OCI-LY3 (cell line): ENCODE data around the gene OTX1.

Experiments
- EZH2phosphoT487 ChIP-seq: fragments of 200-600 bp; shearing (Covaris generic); IDR thresholded peaks from 2 replicates; pipeline ENCODE4 v1.6.1; 2018; ENCODE audit warnings: antibody characterized with exemption, mixed run types, low read depth
- TF ChIP-seq, protein P1 (sequence below): fragments of 200-600, 300-600 bp; sonication (generic); IDR thresholded peaks from 2 replicates; pipeline ENCODE4 v1.5.1; 2014; ENCODE audit warnings: antibody characterized with exemption, low read length, low read depth

DNA sequence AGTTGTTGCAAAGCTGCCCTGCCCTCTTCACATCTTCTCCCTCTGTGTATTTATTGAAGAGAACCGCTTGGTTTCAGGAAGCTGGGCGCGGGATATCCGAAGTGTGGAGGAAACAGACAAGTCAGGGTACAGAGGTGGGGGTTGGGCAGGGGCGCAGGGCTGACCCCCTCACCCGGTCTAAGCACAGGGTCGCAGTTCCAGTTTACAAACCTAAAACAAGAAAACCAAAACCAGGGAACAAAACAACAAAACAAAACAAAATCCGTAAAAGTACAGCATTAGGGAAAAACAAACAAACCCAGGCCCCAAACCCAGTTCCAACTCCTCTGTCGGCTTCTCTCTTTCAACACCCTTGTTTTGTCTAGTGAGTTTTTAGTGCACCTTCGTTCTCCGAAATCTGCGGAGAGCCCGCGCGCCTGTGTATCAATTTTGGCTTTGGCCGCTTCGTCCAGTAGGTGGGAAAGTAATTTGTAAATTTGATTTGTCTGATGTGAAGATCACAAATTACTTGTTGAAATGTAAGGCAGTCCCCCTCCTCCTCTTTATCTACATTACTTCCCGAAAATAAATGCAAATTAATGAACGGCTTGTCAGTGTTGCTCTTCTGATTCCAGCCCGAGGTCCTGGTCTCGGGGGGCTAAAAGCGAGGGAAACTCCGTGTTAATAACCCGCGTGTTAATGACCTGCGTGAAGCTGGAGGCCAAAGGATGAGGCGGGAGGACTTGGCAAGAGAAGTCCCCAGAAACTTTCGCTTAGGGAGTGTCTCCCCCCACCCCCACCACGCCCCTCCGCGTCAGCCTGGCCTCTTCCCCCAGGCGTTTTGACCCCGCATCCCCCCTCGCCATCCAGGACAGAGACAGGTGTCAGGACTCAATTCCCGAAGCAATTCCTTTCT lies 6.9 kb downstream of the OTX1 start:
- TF ChIP-seq, protein P1, sequence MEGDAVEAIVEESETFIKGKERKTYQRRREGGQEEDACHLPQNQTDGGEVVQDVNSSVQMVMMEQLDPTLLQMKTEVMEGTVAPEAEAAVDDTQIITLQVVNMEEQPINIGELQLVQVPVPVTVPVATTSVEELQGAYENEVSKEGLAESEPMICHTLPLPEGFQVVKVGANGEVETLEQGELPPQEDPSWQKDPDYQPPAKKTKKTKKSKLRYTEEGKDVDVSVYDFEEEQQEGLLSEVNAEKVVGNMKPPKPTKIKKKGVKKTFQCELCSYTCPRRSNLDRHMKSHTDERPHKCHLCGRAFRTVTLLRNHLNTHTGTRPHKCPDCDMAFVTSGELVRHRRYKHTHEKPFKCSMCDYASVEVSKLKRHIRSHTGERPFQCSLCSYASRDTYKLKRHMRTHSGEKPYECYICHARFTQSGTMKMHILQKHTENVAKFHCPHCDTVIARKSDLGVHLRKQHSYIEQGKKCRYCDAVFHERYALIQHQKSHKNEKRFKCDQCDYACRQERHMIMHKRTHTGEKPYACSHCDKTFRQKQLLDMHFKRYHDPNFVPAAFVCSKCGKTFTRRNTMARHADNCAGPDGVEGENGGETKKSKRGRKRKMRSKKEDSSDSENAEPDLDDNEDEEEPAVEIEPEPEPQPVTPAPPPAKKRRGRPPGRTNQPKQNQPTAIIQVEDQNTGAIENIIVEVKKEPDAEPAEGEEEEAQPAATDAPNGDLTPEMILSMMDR = no peak
- TF ChIP-seq EZH2phosphoT487 = no peak
